Measurements from ENCODE around the gene GALM. TPM values are rescaled to one million over a fixed set of nuclear protein-coding genes. Genes with fewer than 3 reads are reported as not detected.

Gene GALM
- polyA plus RNA-seq, 1 donor (not counting 4 experiments of a cell fraction or from before 2014, with no cell fraction given), result 1.2 TPM

DNA sequence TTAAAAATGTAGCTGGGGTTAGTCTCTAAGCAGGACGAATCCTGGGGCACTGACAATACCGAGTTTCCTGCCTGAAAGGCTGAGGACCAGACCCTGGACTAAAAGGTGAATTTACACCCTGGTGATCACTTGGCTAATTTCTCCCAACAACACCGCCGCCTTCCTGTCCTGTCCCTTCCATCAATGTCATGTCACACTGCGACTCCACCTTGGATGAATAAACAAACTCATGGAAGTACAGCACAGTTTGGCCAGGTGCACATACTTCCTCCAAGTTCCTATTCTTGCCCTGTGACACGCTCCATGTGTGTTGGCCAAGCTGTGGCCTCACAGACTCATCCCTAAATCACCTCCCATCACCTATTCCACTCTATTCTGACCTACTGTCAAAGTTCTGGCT is 15.9 kb upstream of the GALM start:
- no peak for FAIRE-seq
- dilution Hi-C loops (cut with MboI; ENCODE audit: extremely low pct_ligation_motif_present, low sequenced_read_pairs), result no loop called here

DNA sequence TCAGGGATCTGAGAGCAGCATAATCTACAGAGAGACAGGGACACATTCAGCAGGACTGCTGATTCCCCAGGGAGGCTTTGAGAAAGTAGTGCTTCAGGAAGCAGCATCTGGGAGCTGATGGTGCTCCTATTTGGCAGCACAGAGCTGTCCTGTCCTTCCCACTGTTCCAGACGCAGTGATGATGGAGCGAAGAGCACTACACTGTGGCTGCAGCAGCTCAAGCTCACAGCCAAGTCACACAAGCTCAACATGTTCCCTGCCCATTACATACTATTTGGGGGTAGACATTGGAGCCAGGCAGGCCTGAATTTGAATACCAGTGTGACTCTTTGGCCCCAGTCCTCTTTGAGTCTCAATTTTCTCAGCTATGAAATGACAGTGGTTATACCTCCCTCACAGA is 15.2 kb upstream of the GALM start:
- Histone ChIP-seq H3K9ac (ENCODE audit: control insufficient read depth, extremely low read depth, insufficient read depth, low read length) (no peak overlapping the region), H3K4me2 (ENCODE audit: control insufficient read depth, extremely low read depth, insufficient read depth, low read depth, low read length) (no peak overlapping the region), H3K4me3 (ENCODE audit: control insufficient read depth in 2 of 3, extremely low read depth in 1 of 3, insufficient read depth in 2 of 3, low read depth in 1 of 3, low read length in 3 of 3) (no peak overlapping the region), H3K9me3 (ENCODE audit: control insufficient read depth, low read depth, low read length) (no peaks in the 10 kb centered on the region), H4K20me1 (ENCODE audit: control insufficient read depth, extremely low read depth, insufficient read depth, low read length) (no peaks in the 10 kb centered on the region), H3K79me2 (ENCODE audit: control insufficient read depth, insufficient read depth, low read length) (no peaks in the 10 kb centered on the region), H3K9me1 (ENCODE audit: control insufficient read depth, extremely low read depth, insufficient read depth, low read length) (no peaks in the 10 kb centered on the region), H3K27me3 (ENCODE audit: control insufficient read depth, extremely low read depth, insufficient read depth, low read length) (no peaks in the 10 kb centered on the region), H3K27ac (ENCODE audit: control insufficient read depth, insufficient read depth, low read length) (no peak overlapping the region), H3K4me1 (ENCODE audit: control insufficient read depth, extremely low read depth, insufficient read depth, low read length) (peaks cover 5% of the 10 kb centered on the region), H2AFZ (ENCODE audit: control insufficient read depth, low read length) (no peak overlapping the region), H3K36me3 (ENCODE audit: control insufficient read depth in 2 of 2, extremely low read depth in 1 of 2, insufficient read depth in 2 of 2, low read length in 2 of 2) (no peaks in the 10 kb centered on the region)
- FAIRE-seq (no peak), DNase-seq (ENCODE audit: low read depth, low spot score) (no peak)
- dilution Hi-C loops (cut with MboI; ENCODE audit: extremely low pct_ligation_motif_present, low sequenced_read_pairs), result no loop called here
- TF ChIP-seq, protein P1, sequence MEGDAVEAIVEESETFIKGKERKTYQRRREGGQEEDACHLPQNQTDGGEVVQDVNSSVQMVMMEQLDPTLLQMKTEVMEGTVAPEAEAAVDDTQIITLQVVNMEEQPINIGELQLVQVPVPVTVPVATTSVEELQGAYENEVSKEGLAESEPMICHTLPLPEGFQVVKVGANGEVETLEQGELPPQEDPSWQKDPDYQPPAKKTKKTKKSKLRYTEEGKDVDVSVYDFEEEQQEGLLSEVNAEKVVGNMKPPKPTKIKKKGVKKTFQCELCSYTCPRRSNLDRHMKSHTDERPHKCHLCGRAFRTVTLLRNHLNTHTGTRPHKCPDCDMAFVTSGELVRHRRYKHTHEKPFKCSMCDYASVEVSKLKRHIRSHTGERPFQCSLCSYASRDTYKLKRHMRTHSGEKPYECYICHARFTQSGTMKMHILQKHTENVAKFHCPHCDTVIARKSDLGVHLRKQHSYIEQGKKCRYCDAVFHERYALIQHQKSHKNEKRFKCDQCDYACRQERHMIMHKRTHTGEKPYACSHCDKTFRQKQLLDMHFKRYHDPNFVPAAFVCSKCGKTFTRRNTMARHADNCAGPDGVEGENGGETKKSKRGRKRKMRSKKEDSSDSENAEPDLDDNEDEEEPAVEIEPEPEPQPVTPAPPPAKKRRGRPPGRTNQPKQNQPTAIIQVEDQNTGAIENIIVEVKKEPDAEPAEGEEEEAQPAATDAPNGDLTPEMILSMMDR (optimal IDR thresholded peaks at IDR 0.05 in 1 of 3, IDR thresholded peaks at IDR 0.05 in 1 of 3, conservative IDR thresholded peaks at IDR 0.05 in 1 of 3; ENCODE audit: extremely low read depth in 1 of 3, insufficient read depth in 2 of 3, low read length in 3 of 3), result no peak
- TF ChIP-seq EZH2 (IDR thresholded peaks at IDR 0.05; ENCODE audit: low read length), result no peak

More for the DNA sequence above, 15.9 kb upstream of the GALM start:
- no peak for DNase-seq (ENCODE audit: low read depth, low spot score)
- H2AFZ ChIP-seq (ENCODE audit: control insufficient read depth, low read length), result no peak overlapping the region
- H3K4me3 ChIP-seq (ENCODE audit: control insufficient read depth in 2 of 3, extremely low read depth in 1 of 3, insufficient read depth in 2 of 3, low read depth in 1 of 3, low read length in 3 of 3), result no peak overlapping the region
- H4K20me1 ChIP-seq (ENCODE audit: control insufficient read depth, extremely low read depth, insufficient read depth, low read length), result no peaks in the 10 kb centered on the region
- no peaks in the 10 kb centered on the region for H3K27me3 ChIP-seq (ENCODE audit: control insufficient read depth, extremely low read depth, insufficient read depth, low read length)
- no peaks in the 10 kb centered on the region for H3K9me1 ChIP-seq (ENCODE audit: control insufficient read depth, extremely low read depth, insufficient read depth, low read length)
- peaks cover 5% of the 10 kb centered on the region for H3K4me1 ChIP-seq (ENCODE audit: control insufficient read depth, extremely low read depth, insufficient read depth, low read length)
- no peak overlapping the region for H3K27ac ChIP-seq (ENCODE audit: control insufficient read depth, insufficient read depth, low read length)
- H3K79me2 ChIP-seq (ENCODE audit: control insufficient read depth, insufficient read depth, low read length), result no peaks in the 10 kb centered on the region
- no peaks in the 10 kb centered on the region for H3K36me3 ChIP-seq (ENCODE audit: control insufficient read depth in 2 of 2, extremely low read depth in 1 of 2, insufficient read depth in 2 of 2, low read length in 2 of 2)
- no peak overlapping the region for H3K9ac ChIP-seq (ENCODE audit: control insufficient read depth, extremely low read depth, insufficient read depth, low read length)
- no peak overlapping the region for H3K4me2 ChIP-seq (ENCODE audit: control insufficient read depth, extremely low read depth, insufficient read depth, low read depth, low read length)
- TF ChIP-seq EZH2 (IDR thresholded peaks at IDR 0.05; ENCODE audit: low read length), result no peak
- TF ChIP-seq, protein P1 (optimal IDR thresholded peaks at IDR 0.05 in 1 of 3, IDR thresholded peaks at IDR 0.05 in 1 of 3, conservative IDR thresholded peaks at IDR 0.05 in 1 of 3; ENCODE audit: extremely low read depth in 1 of 3, insufficient read depth in 2 of 3, low read length in 3 of 3), result no peak
- no peaks in the 10 kb centered on the region for H3K9me3 ChIP-seq (ENCODE audit: control insufficient read depth, low read depth, low read length)
